Endodermal cell (in vitro differentiated cells): ENCODE measurements around the gene SCAMP1. TPM values are rescaled to one million over a fixed set of nuclear protein-coding genes. Genes with fewer than 3 reads are reported as not detected.

Source experiments
- DNase-seq: peaks from one replicate; pipeline ENCODE4 v3.0.0-alpha.2; 2017
- H3K27ac ChIP-seq: 2 replicates; pipeline ENCODE4 v1.5.1; 2013; ENCODE audit warnings: mild to moderate bottlenecking, low read depth, low read length, moderate library complexity
- H3K27me3 ChIP-seq: 2 replicates; pipeline ENCODE4 v1.6.1; 2013; ENCODE audit warnings: mild to moderate bottlenecking, low read length, moderate library complexity; ENCODE audit not compliant: insufficient read depth, control insufficient read depth, poor library complexity, severe bottlenecking
- H3K36me3 ChIP-seq: 2 replicates; pipeline ENCODE4 v1.7.0; 2013; ENCODE audit warnings: mild to moderate bottlenecking, low read length, moderate library complexity; ENCODE audit not compliant: control insufficient read depth, insufficient read depth
- H3K4me1 ChIP-seq: one replicate; pipeline ENCODE4 v1.7.0; 2013; ENCODE audit warnings: low read length; ENCODE audit not compliant: control insufficient read depth, insufficient read depth
- H3K4me3 ChIP-seq: 2 replicates; pipeline ENCODE4 v1.5.1; 2013; ENCODE audit warnings: mild to moderate bottlenecking, low read length, moderate library complexity
- H3K9ac ChIP-seq: 2 replicates; pipeline ENCODE4 v1.6.1; 2013; ENCODE audit warnings: mild to moderate bottlenecking, low read length, moderate library complexity; ENCODE audit not compliant: poor library complexity, severe bottlenecking; ENCODE audit errors: extremely low read depth
- H3K9me3 ChIP-seq: 2 replicates; pipeline ENCODE4 v1.6.1; 2013; ENCODE audit warnings: mild to moderate bottlenecking, low read length, moderate library complexity; ENCODE audit not compliant: control insufficient read depth
- H3K27ac Mint-ChIP-seq: 2 replicates; pipeline ENCODE4 v1.8.0; 2020; ENCODE audit warnings: mixed read lengths
- H3K27me3 Mint-ChIP-seq: 2 replicates; pipeline ENCODE4 v1.8.0; 2021; ENCODE audit warnings: mild to moderate bottlenecking, mixed read lengths; ENCODE audit not compliant: insufficient read depth
- H3K36me3 Mint-ChIP-seq: 2 replicates; pipeline ENCODE4 v1.8.0; 2020; ENCODE audit warnings: low read depth, mixed read lengths
- H3K4me1 Mint-ChIP-seq: 2 replicates; pipeline ENCODE4 v1.8.0; 2020; ENCODE audit warnings: mixed read lengths
- H3K4me3 Mint-ChIP-seq: 2 replicates; pipeline ENCODE4 v1.8.0; 2020; ENCODE audit warnings: mild to moderate bottlenecking, moderate library complexity, mixed read lengths
- H3K9me3 Mint-ChIP-seq: 2 replicates; pipeline ENCODE4 v1.8.0; 2020; ENCODE audit warnings: mild to moderate bottlenecking, mixed read lengths
- CTCF ChIP-seq: fragments of 200-600 bp; sonication (generic); conservative IDR thresholded peaks from 2 replicates; pipeline ENCODE4 v1.5.0; 2021; ENCODE audit warnings: antibody characterized with exemption, mild to moderate bottlenecking
- WGBS, 2 experiments: methylation state at CpG; one replicate each; pipeline versions ENCODE4 v1.1.5 to v1.1.7; 2013; ENCODE audit warnings: missing lambda C conversion rate in 2 of 2, mixed read lengths in 1 of 2; ENCODE audit not compliant: insufficient coverage in 1 of 2, insufficient read length in 1 of 2; 5-methylcytosine and 5-hydroxymethylcytosine counted together
- total RNA-seq, 2 donors: library from RNA; stranded (reverse); fragmentation: NEBNext Ultra II Directional in 1 of 2; extraction: Animal tissue kit (Norgen Biotek cat#: 25700) in 1 of 2; gene quantifications; 2 replicates in 1 of 2; 3 replicates in 1 of 2; pipeline ENCODE4 v1.2.1, GENCODE V29; 2021

The SCAMP1 gene
- total RNA-seq, 2 donors from 2014 or later: 53.3 to 56.4 TPM

GRCh38 chr5:78483809-78484521, 123.5 kb downstream of the SCAMP1 start:
- TF ChIP-seq CTCF: no peak
- DNase-seq: no peak
- no peaks in the 10 kb centered on the region for H3K27me3 Mint-ChIP-seq
- peaks cover 36% of the 10 kb centered on the region for H3K36me3 Mint-ChIP-seq
- H3K4me3 Mint-ChIP-seq: no peak overlapping the region
- no peaks in the 10 kb centered on the region for H3K4me1 ChIP-seq
- no peak overlapping the region for H3K27ac Mint-ChIP-seq
- H3K9me3 ChIP-seq: no peaks in the 10 kb centered on the region
- H3K9me3 Mint-ChIP-seq: no peaks in the 10 kb centered on the region
- H3K4me3 ChIP-seq: no peak overlapping the region
- H3K36me3 ChIP-seq: peaks cover 61% of the 10 kb centered on the region
- no peak overlapping the region for H3K9ac ChIP-seq
- WGBS, 2 experiments: 94 to 95% methylated on average over 2 to 3 of the region's 3 CpGs
- peaks cover 3% of the 10 kb centered on the region for H3K4me1 Mint-ChIP-seq
- no peak overlapping the region for H3K27ac ChIP-seq
- no peaks in the 10 kb centered on the region for H3K27me3 ChIP-seq

GRCh38 chr5:78486218-78486617, 125.8 kb downstream of the SCAMP1 start:
- H3K27me3 Mint-ChIP-seq: no peaks in the 10 kb centered on the region
- Histone ChIP-seq H3K27ac (no peak overlapping the region), H3K27me3 (no peaks in the 10 kb centered on the region), H3K9me3 (no peaks in the 10 kb centered on the region), H3K4me1 (no peaks in the 10 kb centered on the region), H3K9ac (no peak overlapping the region), H3K36me3 (peaks cover 79% of the 10 kb centered on the region), H3K4me3 (no peak overlapping the region)
- H3K9me3 Mint-ChIP-seq: no peaks in the 10 kb centered on the region
- peaks cover 56% of the 10 kb centered on the region for H3K36me3 Mint-ChIP-seq
- 98% methylated on average over 2 of the region's 2 CpGs; no CpG with 5 or more reads in 1 of the 2 experiments for WGBS, 2 experiments
- no peak overlapping the region for H3K4me3 Mint-ChIP-seq
- TF ChIP-seq CTCF: no peak
- DNase-seq: no peak
- H3K27ac Mint-ChIP-seq: no peak overlapping the region
- H3K4me1 Mint-ChIP-seq: peaks cover 8% of the 10 kb centered on the region

GRCh38 chr5:78487846-78488245, 127.4 kb downstream of the SCAMP1 start:
- no peak overlapping the region for H3K27ac ChIP-seq
- H3K36me3 Mint-ChIP-seq: peaks cover 68% of the 10 kb centered on the region

More at GRCh38 chr5:78487846-78488245, 127.4 kb downstream of the SCAMP1 start:
- 90 to 100% methylated on average over 3 to 4 of the region's 4 CpGs for WGBS, 2 experiments
- Histone ChIP-seq H3K9me3 (no peaks in the 10 kb centered on the region), H3K36me3 (peaks cover 88% of the 10 kb centered on the region), H3K4me3 (no peak overlapping the region), H3K4me1 (no peaks in the 10 kb centered on the region), H3K9ac (no peak overlapping the region), H3K27me3 (no peaks in the 10 kb centered on the region)
- no peak for TF ChIP-seq CTCF
- no peak overlapping the region for H3K4me3 Mint-ChIP-seq
- peaks cover 14% of the 10 kb centered on the region for H3K4me1 Mint-ChIP-seq
- H3K27me3 Mint-ChIP-seq: no peaks in the 10 kb centered on the region
- no peak for DNase-seq
- H3K27ac Mint-ChIP-seq: no peak overlapping the region
- no peaks in the 10 kb centered on the region for H3K9me3 Mint-ChIP-seq
